Spinal cord (tissue), 10 donors: ENCODE data around the gene ARFGAP2. TPM values are rescaled to one million over a fixed set of nuclear protein-coding genes. Genes with fewer than 3 reads are reported as not detected.
A peak's percentile ranks its signal among the peaks of the same experiment; 100 is the strongest.

Source experiments
- DNase-seq, 6 donors: peaks; one replicate each; pipeline versions ENCODE4 v3.0.0 to v3.0.0-alpha.2; 2013 to 2015; ENCODE audit warnings: low spot score in 6 of 6, low read depth in 4 of 6
- H3K27ac ChIP-seq: one replicate; pipeline ENCODE4 v1.5.1; 2013; ENCODE audit warnings: low read depth, low read length, control low read depth
- H3K27me3 ChIP-seq: one replicate; pipeline ENCODE4 v1.6.1; 2013; ENCODE audit warnings: low read length; ENCODE audit not compliant: control insufficient read depth, insufficient read depth
- H3K36me3 ChIP-seq: one replicate; pipeline ENCODE4 v1.6.1; 2013; ENCODE audit warnings: low read length; ENCODE audit not compliant: control insufficient read depth, insufficient read depth
- H3K4me1 ChIP-seq: one replicate; pipeline ENCODE4 v1.6.1; 2013; ENCODE audit warnings: low read length; ENCODE audit not compliant: control insufficient read depth, insufficient read depth
- H3K4me3 ChIP-seq: one replicate; pipeline ENCODE4 v1.5.1; 2013; ENCODE audit warnings: low read depth, low read length, control low read depth
- H3K9me3 ChIP-seq: one replicate; pipeline ENCODE4 v1.6.1; 2013; ENCODE audit warnings: low read length; ENCODE audit not compliant: control insufficient read depth, insufficient read depth
- WGBS: methylation state at CpG from one replicate; pipeline ENCODE4 v1.1.5; 2013; ENCODE audit warnings: missing lambda C conversion rate; ENCODE audit not compliant: insufficient coverage; 5-methylcytosine and 5-hydroxymethylcytosine counted together
- long read RNA-seq, 4 donors: transcript quantifications; one replicate each; lab custom pipeline, GENCODE V29; 2026
- polyA plus RNA-seq, 2 donors: library from polyadenylated mRNA; unstranded; fragments of 120-200 nt; gene quantifications; one replicate each; pipeline ENCODE4 v1.2.1, GENCODE V29; 2013; ENCODE audit not compliant: insufficient read length in 2 of 2
- total RNA-seq, 2 donors: library from RNA; depleted of rRNA in 1 of 2; stranded (reverse); fragments of 120-200 nt in 1 of 2; fragments of >200 nt in 1 of 2; gene quantifications; one replicate each; pipeline versions ENCODE4 v1.2.3 to v1.2.4, GENCODE V29; 2013 to 2014
- donor health status: healthy.

The ARFGAP2 gene
- 10 to 100 TPM; 87.6 to 96.1 TPM for total RNA-seq
- 10 to 100 TPM; 82.7 to 96.5 TPM for polyA plus RNA-seq
- long read RNA-seq, donor 1, transcript ARFGAP2-205 (16 exons, 2,976 nt), result major isoform, 13 of 60 reads
- long read RNA-seq, donor 1, partial matches to known transcripts, result 43 of 60 reads
- long read RNA-seq, donor 1, other reads (novel, unspliced or antisense), result 0 of 60 reads
- long read RNA-seq, donor 2, partial matches to known transcripts, result 5 of 9 reads
- long read RNA-seq, donor 2, other reads (novel, unspliced or antisense), result 0 of 9 reads
- long read RNA-seq, donor 3, transcript ARFGAP2-205 (16 exons, 2,976 nt), result major isoform, 11 of 16 reads
- long read RNA-seq, donor 3, partial matches to known transcripts, result 5 of 16 reads
- long read RNA-seq, donor 3, other reads (novel, unspliced or antisense), result 0 of 16 reads
- long read RNA-seq, donor 4, partial matches to known transcripts, result 48 of 55 reads
- long read RNA-seq, donor 4, other reads (novel, unspliced or antisense), result 0 of 55 reads

DNA sequence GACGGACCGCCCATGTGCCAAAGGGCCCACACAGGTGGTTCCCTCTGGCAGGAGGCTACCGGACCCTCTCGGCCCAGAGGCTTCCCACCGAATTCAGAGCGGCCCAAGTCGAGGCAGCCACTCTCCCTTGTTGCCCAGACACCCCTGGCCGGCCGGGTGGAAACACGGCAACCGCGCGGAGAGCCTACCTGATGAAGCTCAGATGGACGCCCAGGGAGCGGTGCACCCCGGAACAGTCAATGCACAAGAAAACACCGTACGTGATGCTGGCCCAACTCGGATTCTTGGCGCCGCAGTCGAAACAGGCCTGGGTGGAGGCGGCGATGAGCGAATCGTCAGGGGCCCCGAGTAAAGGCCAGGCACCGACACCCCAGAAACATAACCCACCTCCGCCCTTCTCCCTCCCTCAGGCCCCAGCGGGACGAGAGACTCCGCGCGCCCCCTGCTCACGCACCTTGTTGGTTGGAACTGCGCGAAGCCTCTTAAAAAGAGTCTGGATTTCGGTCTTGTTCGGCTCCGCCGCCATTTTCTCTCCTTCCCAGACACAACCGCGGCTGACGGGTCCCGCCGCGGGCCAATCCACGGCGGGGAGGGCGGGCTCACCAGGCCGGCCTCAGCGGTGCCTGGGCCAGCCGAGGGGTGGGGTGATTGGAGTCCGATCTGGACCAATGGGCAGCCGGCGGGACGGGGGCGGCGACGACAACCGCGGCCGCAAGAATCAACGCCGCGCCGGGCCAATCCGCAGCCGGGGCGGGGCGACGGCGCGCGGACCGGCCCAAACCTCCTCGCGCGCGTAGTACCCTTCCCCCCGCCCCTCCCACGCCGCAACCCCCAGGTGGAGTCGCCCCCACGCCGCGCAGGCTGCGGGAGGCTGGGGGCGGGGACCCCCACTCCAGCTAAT is at the start of gene ARFGAP2:
TSS of gene ARFGAP2 (minus strand) at position 552 of the 901 bp plus-strand sequence. CDS start at position 526, 26 bp downstream.
- WGBS, result under 1% methylated on average over 68 of the region's 89 CpGs
- H3K4me3 ChIP-seq, result peak within 1 kb of the TSS; percentile 99
- peak within 1 kb of the TSS; percentile 99 for H3K27ac ChIP-seq
- no peaks in the 10 kb centered on the region for H3K27me3 ChIP-seq
- H3K9me3 ChIP-seq, result no peaks in the 10 kb centered on the region
- H3K4me1 ChIP-seq, result peaks cover 29% of the 10 kb centered on the region
- peak; percentile 89 to 99 (median 94) for DNase-seq
- peaks cover 68% of the 10 kb centered on the region for H3K36me3 ChIP-seq

DNA sequence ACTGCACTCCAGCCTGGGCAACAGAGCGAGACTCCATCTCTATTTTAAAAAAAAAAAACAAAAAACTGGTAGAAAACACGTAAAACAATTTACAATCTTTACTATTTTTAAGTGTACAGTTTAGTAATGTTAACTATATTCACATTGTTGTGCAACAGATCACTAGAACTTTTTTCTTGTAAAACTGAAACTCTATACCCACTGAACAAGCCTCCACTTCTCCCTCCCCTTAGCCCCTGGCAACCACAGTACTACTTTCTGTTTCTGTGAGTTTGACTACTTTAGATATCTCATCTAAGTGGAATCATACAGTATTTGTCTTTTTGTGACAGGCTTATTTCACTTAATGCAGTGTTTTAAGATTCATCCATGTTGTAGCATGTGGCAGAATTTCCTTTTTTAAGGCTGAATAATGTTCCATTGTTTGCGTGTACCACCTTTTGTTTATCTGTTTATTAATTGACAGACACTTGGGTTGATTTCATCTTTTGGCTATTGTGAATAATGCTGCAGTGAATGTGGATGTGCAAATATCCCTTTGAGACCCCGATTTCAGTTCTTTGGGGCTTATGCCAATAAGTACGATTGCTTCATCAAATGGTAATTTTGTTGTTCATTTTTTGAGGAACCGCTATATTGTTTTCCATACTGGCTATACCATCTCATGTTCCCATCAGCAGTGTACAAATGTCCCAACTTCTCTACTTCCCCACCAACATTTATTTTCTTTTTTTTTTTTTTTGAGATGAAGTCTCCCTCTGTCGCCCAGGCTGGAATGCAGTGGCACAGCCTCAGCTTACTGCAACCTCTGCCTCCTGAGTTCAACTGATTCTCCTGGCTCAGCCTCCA is 49.1 kb upstream of the ARFGAP2 start:
- Histone ChIP-seq H3K27me3 (no peaks in the 10 kb centered on the region), H3K36me3 (no peaks in the 10 kb centered on the region)
- 83% methylated on average over 1 of the region's 7 CpGs for WGBS

DNA sequence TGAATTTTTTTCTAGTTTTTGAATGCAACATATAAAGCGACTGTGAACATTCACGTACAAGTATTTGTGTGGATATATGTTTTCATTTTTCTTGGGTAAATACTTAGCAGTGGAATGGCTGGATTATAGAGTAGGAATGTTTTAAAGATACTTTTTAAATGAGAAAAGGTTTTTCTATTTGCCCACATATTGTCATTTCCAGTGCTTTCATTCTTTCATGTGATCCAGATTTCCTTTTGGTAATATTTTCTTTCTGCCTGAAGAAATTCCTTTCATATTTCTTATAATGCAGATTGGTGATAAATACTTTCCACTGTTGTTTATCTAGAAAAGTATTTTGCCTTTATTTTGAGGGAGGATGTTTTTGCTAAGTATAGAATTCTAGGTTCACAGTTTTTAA is 46.0 kb upstream of the ARFGAP2 start:
- H3K4me1 ChIP-seq, result no peaks in the 10 kb centered on the region
- no peaks in the 10 kb centered on the region for H3K27me3 ChIP-seq
- no peaks in the 10 kb centered on the region for H3K9me3 ChIP-seq
- no peak overlapping the region for H3K4me3 ChIP-seq
- 100% methylated on average over 2 of the region's 2 CpGs for WGBS
- H3K27ac ChIP-seq, result no peak overlapping the region
- no peak for DNase-seq
- no peaks in the 10 kb centered on the region for H3K36me3 ChIP-seq

More for the DNA sequence above, 49.1 kb upstream of the ARFGAP2 start:
- H3K27ac ChIP-seq, result no peak overlapping the region
- H3K4me3 ChIP-seq, result no peak overlapping the region
- no peak for DNase-seq
- no peaks in the 10 kb centered on the region for H3K9me3 ChIP-seq
- H3K4me1 ChIP-seq, result no peaks in the 10 kb centered on the region

DNA sequence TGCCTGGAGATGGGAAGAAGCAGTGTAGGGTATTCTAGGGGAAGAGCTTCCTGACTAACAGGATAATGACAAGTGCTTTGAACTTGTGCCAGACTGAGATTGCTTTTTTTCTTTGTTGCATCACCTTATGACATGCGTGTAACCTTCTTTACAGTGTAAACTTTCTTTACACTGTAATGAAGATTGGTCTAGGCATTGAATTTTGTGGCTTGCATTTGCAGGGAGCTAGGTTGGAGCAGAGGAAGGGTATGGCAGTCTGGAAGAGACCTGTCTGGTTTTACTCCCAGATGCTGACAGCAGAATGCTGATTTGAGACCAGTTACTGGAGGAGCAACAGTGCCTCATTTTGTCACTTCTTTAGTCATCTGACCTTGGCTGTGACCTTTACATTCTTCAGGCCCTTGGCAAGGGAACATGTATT is 43.7 kb upstream of the ARFGAP2 start:
- peaks cover 10% of the 10 kb centered on the region for H3K4me1 ChIP-seq
- no peaks in the 10 kb centered on the region for H3K36me3 ChIP-seq
- WGBS, result 80% methylated on average over 1 of the region's 1 CpG
- no peak overlapping the region for H3K27ac ChIP-seq
- no peaks in the 10 kb centered on the region for H3K9me3 ChIP-seq
- DNase-seq, result no peak
- no peaks in the 10 kb centered on the region for H3K27me3 ChIP-seq
- no peak overlapping the region for H3K4me3 ChIP-seq

DNA sequence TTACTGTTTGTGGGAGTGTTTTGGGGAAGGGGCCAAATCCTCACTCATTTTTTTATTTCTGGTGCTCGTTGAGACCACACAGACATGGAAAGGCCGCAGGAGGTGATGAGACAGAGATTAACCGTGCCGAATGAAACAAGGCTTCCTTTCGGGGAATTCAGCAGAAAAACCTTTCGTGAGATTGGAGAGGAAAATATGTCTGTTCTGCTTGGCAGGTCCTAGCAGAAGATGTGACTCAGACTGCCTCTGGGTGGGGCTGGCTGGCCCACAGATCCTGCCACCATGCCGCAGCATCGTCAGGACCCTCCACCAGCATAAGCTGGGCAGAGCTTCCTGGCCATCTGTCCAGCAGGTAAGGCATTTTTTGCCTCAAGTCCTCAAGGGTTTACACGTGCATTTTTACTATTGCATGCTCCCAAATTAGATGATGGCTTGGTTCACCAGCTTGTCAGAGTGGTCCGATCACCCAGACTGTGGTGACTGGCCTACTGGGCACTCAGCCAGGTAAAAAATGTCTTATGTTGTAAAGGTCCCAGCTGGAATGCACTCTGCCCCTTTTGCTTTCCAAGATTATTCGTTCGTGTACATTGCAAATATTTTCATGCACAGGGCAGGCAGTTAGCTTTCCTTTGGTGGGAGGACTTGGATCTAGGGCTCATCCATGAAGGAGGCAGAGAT is 39.6 kb upstream of the ARFGAP2 start:
- H3K4me1 ChIP-seq, result peaks cover 28% of the 10 kb centered on the region
- H3K27ac ChIP-seq, result peak overlapping the region; percentile 92
- no peaks in the 10 kb centered on the region for H3K36me3 ChIP-seq
- 29% methylated on average over 10 of the region's 12 CpGs for WGBS
- H3K27me3 ChIP-seq, result no peaks in the 10 kb centered on the region
- peak in 2 of 6 donors; percentile 24 to 58 for DNase-seq
- no peaks in the 10 kb centered on the region for H3K9me3 ChIP-seq
- peak overlapping the region; percentile 28 for H3K4me3 ChIP-seq

DNA sequence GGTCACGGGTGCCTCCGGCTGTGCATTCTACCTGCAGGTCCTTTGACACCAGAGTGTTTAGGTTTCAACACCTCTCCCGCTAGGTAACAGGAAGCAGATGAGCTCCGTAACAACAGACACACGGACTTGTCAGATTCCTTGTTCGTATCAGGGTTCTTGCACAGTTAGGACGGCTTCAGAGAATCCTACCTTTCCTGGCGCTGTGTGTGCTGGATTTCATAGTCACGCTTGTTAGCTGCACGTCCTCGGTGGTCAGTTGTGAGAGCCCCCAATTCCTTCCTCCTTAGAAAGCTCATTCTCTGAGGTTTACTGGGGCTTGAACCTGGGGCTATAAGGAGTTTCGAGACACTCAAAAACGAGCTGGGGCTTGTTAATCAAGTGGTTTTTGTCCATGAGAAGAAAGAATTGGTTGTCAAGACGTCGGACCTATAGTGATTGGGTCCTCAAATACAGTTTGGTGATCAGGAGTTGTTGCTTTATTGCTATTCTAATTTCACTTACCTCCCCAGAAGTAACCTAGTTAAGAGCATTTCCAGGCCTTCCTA is 38.8 kb upstream of the ARFGAP2 start:
- peak overlapping the region; percentile 50 for H3K4me3 ChIP-seq
- no peaks in the 10 kb centered on the region for H3K27me3 ChIP-seq
- no peaks in the 10 kb centered on the region for H3K36me3 ChIP-seq
- H3K9me3 ChIP-seq, result no peaks in the 10 kb centered on the region
- WGBS, result 22% methylated on average over 10 of the region's 15 CpGs
- DNase-seq, result peak in 1 of 6 donors; percentile 47
- H3K4me1 ChIP-seq, result peaks cover 28% of the 10 kb centered on the region
- peak overlapping the region; percentile 92 for H3K27ac ChIP-seq

DNA sequence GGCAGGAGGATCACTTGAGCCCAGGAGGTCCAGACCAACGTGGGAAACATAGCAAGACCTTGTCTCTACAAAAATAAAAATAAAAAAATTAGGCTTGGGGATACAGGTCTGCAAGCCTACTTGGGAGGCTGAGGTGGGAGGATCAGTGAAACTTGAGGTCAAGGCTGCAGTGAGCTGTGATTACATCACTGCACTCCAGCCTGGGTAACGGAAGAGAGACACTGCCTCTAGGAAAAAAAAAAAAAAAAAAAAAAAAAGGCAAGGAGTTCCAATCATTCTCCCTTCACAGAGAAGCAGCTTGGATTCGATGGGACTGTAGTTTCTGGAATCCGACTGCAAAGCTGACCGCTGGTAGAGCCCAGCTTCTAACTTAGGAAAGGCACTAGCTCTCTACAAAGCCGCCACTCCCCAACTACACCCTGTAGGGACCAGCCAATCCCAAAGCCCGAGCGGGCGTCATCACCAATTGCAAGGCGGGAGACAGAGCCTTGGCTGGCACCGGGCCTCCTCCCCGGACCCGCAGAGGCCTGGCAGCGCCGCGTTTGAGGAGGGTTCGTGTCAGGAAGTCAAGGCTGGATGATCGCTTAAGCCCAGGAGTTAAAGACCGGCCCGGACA is 37.4 kb upstream of the ARFGAP2 start:
- Histone ChIP-seq H3K27me3 (no peaks in the 10 kb centered on the region), H3K4me1 (peaks cover 28% of the 10 kb centered on the region), H3K36me3 (no peaks in the 10 kb centered on the region), H3K9me3 (no peaks in the 10 kb centered on the region), H3K4me3 (peak overlapping the region; percentile 50), H3K27ac (peak overlapping the region; percentile 92)
- WGBS, result 2% methylated on average over 18 of the region's 20 CpGs
- peak in 5 of 6 donors; percentile 60 to 96 (median 70) for DNase-seq

DNA sequence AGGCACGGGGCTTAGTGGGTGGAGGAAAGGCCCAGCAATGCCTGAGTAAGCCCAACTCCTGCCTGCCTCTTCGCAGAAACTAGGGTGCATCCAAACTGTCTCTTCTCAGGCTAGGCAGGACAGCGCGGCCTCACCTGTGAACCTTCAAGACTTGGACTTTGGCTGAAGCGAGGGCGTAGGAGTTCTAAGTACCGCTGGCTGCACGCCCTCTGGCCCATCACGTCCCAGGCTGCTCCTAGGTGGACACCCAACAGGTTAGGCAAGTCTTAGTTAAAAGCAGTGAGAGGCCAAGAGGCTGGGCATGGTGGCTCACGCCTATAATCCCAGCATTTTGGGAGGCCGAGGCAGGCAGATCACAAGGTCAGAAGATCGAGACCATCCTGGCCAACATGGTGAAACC is 36.3 kb upstream of the ARFGAP2 start:
- no peak for DNase-seq
- Histone ChIP-seq H3K27ac (no peak overlapping the region), H3K4me1 (peaks cover 28% of the 10 kb centered on the region), H3K4me3 (no peak overlapping the region), H3K36me3 (no peaks in the 10 kb centered on the region), H3K9me3 (no peaks in the 10 kb centered on the region), H3K27me3 (no peaks in the 10 kb centered on the region)
- 92% methylated on average over 10 of the region's 12 CpGs for WGBS
